ENCODE results near the gene CD72.
"Not testable (repeated sequence)": the region's sequence is repeated elsewhere in the genome, so short reads cannot be mapped to it uniquely, and the experiment has no call there.

Gene CD72

DNA sequence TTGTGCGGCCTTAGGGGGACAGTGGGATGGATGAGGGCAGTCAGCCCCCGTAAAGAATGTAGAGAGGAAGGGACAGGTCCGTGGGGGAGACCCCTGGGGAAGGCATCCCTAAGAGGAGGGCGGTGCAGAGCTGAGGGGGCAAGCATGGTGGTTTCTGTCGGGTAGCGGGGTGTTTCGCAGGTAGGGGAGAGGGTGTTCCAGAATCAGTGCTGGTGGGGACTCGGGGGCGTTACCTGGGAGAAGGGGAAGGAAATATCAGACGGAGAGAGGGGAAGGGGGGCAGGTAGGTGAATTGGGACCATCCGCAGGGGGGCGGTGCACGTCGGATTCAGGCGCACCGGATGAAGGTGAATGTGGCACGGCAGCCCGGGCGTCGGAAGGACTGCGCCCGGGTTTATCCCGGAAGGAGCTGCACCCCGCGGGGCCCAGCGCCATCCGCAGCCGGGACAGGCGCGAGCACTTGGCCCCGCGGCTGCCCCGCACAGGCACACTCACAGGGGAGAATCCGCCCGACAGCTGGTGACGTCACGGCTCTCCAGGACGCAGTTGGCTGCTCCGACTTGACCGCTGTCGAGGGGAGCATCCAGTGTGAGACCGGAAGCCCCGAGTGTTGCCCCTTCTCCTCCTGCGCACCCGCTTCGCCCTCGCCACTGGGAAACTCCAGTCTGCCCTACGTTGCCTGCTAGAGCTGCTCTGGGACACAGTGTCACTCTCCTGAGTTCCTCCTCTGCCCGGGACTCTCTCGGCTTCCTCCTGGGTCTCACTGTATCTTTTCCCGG, 1.3 kb downstream of the CD72 start:
- DNase-seq (ENCODE audit: low spot score), result peak; percentile 75

DNA sequence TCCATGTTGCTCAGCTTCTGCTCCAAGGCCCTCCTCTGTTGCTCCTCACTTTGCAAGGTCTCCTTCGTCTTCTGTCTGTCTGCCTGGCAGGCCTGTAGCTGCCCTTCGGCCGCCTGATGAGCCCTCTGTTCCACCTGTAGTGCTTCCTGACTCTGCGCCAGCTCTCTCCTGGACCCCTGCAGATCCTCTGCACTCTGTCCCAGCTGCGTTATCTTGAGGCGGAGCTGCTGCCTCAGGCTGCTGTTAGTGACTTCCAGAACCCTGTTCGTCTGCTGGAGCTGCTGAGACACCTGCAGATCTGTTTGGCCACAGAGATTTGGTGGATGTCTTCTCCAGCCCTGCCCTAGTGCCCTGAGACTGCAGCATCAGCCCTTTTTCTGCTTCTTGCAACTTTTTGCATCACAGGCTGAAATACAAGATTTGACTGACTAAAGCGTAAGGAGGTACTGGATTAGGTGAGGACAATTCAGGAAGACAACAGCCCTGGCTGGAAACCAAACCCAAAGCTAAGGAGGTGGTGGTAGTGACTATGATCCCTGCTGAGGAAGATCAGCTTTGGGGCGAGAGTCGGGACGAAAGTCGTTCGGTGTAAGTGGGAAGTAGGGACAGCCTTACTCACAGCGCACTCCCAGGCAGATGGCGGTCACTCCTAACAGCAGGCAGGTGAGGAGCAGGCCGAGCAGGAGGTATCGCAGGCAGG, 2.1 kb downstream of the CD72 start:
- no peak for DNase-seq (ENCODE audit: low spot score)

DNA sequence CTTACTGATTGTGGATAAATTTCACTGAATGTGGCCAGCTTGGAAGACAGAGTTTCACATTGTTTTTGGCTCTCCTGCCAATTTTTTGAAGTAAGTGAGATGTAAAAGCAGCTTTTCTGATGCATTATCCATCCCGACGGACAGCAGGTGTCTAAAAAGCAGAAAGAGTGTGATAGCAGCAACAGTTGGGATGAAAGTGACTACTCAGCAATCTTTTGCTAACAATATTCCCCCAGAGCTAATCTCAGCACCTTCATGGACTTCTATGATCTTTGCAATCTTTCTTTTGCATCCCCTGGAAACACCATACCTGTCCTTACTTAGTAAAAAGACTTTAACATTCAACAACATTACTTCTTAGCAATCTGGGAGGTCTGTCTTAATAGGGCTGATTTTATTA, 5.4 kb downstream of the CD72 start:
- no peak for DNase-seq (ENCODE audit: low spot score)

DNA sequence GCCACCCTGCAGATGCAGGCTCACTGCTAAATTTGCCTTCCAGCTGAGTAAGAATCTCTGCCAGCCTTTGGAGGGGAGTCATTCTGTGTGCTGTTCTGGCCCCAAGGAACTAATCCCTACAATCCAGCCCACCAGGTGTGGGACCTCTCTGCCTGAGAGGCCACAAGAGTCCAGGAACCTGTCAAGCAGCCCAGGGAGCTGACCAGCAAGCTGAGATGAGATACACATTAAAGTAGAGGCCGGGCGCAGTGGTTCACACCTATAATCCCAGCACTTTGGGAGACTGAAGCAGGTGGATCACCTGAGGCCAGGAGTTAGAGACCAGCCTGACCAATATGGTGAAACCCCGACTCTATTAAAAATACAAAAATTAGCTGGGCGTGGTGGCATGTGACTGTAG, 6.1 kb downstream of the CD72 start:
- not testable (repeated sequence) for DNase-seq (ENCODE audit: low spot score)

DNA sequence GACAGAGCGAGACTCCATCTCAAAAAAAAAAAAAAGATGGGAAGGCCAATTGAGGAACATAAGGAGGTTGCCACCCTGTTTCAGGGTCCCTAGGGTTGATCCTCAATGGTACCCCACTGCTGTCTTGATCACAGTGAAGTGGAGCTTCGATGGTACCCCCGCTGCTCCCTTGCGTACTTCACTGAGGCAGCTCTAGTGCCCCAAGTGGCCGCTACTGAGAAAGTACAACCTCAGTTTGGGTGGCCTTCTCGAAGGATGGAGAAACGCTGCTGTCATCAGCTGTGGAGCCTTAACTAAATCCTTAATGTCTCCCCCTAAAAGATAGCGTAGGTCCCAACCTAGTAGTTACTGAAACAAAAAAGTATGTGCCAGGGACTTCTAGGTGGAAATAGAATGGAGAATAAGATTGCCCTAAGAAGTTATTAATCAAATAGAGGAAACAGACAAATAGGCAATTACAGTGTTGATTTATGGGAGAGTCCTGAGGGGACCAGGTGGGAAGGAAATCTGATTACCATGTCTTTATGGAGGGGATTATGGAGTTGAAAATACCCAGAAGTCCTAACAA, 6.9 kb downstream of the CD72 start:
- peak; percentile 68 for DNase-seq (ENCODE audit: low spot score)

DNA sequence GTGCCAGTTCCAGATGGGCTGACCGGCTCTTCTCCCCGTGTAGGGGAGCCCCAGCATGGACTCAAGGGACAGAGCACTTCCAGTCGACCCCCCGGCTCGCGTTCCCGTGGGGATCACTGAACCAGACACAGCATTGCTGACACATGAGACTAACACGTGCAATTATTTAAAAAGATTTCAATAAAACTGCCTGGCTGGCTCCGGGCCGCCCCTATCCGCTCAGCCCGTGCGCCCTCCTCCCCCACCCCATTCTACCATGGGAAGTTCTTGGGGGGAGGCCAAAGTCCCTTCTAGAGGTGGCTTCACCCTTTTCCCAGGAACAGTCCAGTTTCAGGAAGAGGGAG, 8.4 kb downstream of the CD72 start:
- no peak for DNase-seq (ENCODE audit: low spot score)

DNA sequence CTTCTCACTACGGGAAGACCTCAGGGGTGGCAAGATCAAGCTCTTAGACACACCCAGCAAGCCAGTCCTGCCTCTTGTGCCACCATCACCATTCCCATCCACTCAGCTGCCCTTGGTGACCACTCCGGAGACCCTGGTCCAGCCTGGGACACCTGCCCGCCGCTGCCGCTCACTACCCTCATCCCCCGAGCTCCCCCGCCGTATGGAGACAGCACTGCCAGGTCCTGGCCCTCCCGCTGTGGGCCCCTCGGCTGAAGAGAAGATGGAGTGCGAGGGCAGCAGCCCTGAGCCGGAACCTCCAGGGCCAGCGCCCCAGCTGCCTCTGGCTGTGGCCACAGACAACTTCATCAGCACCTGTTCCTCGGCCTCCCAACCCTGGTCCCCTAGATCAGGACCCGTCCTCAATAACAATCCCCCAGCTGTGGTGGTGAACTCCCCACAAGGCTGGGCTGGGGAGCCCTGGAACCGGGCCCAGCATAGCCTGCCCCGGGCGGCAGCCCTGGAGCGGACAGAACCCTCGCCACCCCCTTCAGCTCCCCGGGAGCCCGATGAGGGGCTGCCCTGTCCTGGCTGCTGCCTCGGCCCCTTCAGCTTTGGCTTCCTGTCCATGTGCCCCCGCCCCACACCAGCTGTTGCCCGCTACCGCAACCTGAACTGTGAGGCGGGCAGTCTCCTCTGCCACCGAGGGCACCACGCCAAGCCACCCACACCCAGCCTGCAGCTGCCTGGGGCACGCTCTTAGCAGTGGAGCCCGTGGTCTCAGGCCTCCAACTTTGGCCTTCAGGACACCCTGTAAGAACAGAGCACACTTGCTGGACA, 9.0 kb downstream of the CD72 start:
- DNase-seq (ENCODE audit: low spot score), result no peak

DNA sequence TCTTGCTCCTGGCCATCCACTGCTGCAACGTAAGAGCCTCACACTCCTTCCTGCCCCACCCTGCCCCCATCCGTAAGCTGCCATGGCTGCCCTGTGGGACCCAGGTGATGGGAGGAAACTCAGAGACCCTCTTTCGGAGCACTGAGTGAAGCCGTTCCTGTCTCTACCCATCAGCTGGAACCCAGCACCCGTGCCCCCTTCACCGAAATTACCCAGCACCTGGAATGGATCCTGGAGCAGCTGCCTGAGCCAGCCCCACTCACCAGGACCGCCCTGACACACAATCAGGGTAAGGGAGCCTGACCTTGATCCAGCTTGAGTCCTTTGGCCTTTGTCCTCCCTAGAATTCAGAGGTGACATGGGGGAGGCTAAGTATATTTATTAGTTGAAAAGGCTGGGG, 10.0 kb downstream of the CD72 start:
- no peak for DNase-seq (ENCODE audit: low spot score)

DNA sequence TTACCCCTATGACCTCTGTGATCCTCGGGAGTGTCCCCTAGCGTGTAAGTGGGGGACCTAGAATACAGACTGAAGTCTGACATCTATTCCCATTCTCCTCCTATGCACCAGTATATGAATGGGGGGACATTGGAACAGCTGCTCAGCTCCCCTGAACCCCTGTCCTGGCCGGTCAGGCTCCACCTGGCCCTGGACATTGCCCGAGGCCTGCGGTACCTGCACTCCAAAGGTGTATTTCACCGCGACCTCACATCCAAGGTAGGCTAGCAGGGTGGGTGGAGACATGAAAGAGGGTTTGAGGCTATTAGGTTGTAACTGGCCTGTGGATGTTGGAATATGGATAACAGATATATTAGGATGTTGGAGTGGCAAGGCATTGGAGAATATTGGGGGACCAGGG, 11.5 kb downstream of the CD72 start:
- no peak for DNase-seq (ENCODE audit: low spot score)

DNA sequence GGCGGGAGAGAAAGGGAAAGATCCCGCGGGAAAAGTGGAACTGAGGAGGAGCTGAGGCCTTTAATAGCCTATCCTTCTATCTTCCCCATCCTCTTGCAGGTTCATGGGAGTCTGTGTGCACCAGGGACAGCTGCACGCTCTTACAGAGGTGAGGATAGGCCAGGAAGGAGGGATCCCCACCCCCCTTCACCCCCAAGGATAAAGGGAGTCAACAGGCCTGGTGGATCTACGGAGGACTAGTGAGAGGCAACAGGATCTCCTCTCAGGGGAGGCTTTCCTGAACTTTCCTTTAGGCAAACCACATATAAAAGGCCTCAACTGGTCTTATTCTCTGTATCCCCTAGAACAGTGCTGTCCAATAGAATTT, 12.1 kb downstream of the CD72 start:
- DNase-seq (ENCODE audit: low spot score), result no peak

DNA sequence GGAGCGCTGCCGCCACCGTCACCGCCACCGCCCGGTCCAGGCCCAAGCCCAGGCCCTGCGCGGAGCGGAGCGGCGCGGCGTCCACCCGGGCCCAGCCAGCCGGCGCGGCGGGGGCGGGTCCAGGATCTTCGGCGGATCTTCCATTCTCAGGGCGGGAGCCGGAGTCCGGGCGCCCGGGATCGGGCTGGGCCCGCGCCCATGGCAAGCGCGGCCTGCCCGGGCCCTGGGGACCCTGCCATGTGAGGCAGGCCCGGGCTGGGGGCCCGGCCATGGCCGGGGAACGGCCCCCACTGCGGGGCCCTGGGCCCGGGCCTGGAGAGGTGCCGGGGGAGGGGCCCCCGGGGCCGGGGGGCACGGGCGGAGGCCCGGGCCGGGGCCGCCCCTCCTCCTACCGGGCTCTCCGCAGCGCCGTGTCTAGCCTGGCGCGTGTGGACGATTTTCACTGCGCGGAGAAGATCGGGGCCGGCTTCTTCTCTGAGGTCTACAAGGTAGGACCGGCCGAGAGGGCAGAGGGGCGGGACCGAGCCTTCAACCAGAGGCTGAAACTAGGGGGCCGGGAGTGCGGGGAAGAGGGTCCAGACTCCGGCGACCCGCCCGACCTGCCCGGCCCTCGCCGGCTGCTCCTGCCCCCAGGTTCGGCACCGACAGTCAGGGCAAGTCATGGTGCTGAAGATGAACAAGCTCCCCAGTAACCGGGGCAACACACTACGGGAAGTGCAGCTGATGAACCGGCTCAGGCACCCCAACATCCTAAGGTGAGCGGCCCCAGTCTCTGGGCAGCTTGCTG, 12.7 kb downstream of the CD72 start:
- peak; percentile 47 for DNase-seq (ENCODE audit: low spot score)

DNA sequence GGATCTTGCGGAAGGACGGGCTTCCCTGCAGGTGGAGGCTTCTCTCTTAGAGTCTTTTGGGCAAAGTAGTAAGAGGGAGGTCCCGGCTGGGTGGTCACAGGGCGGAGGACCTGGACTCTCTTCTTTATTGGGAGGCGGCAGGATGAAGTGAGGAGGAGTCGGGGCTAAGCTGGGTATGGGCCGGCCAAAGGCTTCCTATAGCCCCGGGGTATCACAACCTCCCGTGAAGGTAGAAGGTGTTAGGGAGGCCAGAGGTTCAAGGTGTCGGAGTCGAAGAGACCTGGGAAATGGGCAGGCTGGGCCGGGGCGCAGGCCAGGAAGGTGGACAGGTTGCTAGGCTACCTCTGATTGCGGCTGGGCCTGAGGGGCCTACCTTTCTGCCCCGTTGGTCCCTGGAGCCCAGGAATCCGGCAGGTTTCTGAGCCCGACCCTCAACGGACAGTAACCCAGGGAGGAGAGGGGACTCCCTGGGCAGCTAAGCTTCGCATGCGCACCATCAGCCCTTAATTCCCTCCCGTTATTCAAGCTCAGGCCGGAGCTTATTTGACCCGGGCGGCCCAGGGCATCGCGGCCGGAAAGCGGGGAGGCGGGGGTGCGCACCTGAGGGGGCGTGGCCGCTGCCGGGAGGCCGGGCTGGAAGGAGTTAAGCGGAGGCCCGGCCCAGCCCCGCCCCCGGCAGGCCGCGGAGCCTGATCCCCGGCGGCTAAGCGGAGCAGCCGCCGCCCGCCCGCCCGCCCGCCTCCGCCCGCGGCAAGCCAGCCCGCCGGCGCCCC, 13.4 kb downstream of the CD72 start, which contains the start of gene TESK1:
Gene TESK1, plus strand, starts transcription at position 685 of the 773 bp plus-strand sequence. CDS start 358 bp downstream, outside the sequence.
- DNase-seq (ENCODE audit: low spot score), result peak; percentile 88

DNA sequence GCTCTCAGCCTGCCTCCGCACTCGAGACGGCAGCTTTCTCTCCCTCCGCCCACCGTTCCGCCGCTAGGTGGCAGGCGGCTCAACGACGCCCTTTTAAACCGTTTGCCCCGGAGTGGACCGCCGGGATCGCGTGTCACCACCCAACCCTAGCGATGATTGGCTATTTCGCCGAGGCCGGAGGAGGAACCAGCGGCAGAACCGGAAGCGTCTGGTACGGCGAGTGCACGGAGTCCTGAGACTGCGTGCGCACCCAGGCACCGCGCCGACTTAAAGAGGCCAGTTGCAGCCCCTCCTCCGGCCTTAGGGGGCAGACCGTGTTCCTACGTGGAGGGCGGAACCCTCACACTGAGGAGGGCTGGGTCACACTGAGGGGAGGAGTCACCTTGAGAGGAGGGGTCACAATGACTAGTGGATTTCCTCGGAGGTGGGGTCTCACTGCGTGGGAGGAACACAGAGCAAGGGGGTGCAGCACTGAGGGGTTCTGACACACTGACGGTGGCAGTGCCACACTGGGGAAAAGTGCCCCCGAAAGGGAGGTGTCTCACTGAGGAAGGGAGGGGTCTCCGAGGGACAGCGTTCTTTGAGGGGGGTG, 14.1 kb downstream of the CD72 start:
- DNase-seq (ENCODE audit: low spot score), result peak; percentile 99

DNA sequence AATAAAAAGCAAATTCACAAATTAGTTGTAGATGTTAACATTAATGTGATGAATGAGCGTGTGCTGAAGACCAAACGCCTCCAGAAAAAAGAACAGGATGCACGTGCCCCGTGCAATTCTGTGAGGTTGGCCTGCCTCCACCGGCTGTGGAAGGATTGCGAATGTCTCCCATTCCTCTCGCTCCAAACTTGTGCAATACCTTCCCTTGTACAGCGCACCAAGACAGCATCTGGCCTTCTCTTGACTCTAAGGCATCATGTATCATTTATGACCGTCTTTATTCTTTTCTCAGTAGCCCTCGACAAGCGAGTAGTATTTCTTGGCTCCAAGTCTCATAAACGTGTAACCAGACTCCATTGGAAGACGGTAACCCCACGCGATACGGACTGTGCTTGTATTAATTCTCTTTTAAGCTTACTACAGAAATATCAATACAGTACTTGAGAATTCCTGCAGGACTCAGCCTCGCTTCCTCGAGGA, 14.7 kb downstream of the CD72 start:
- DNase-seq (ENCODE audit: low spot score), result peak; percentile 74

DNA sequence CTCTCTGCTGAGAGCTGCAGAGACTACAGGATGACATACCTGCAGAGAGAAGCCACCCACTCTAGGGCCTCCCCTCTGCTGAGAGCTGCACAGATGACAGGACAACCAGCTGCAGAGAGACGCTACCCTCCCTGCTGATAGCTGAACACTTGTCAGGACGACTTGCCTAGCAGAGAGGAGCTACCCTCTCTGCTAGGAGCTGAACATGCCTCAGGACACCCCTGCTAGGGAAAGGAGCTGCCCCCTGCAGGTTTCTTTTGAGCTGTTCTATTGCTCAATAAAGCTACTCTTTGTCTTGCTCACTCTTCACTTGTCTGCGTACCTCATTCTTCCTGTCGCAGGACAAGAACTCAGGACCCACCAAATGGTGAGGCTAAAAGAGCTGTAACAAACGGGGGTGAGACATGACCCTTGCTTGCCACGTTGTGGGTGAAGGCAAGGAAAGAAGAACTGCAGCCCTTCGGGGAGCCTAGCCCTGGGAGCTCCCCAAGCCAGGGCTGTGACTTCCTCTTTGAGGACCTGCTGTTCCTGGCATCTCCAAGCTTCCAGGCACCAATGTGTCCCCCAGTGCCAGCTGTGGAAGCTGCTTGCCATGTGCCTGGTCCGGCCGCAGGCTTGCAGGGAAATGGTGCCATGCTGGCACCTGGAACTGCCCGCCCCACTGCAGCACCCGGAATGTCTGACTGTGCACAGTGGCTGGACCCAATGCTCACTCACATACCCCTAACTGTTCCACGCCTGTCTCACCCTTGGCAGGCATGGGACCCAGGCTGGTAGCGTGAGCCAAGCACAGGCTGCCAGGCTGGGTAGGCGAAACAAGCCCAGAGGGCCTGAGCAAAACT, 18.2 kb downstream of the CD72 start:
- no peak for DNase-seq (ENCODE audit: low spot score)

DNA sequence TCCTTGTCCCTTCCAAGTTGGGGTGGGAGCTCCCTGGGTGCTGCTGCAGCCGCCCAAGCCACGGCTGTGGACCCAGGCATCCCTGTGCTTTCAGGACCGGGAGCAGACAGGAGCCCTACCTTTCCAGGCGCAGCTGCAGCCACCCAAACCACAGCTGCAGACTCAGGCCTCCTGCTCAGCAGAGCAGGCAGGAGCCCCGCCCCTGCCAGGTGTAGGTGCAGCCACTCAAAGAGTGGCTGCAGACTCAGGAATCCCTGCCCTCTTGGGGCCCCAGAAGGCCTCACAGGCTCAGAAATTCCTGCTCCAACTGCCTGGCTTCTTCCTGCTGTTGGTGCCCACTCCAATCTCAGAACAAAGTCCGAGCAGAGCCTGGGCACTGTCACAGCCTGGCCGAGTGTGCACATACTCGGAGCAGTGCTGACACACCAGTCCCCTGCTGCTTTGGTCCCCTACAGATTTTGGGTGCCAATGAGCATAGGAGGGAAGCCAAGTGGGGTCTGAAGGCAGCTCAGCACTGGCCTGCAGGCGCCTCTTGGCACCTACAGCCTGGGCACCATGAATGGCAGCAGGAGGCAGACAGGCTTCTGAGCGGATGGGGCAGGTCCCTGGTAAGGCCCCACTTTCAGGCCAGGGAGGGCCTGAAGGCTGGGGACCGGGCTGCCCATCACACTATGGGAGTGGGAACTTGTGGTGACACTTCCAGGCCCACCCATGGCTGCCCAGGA, 19.2 kb downstream of the CD72 start:
- DNase-seq (ENCODE audit: low spot score), result no peak

DNA sequence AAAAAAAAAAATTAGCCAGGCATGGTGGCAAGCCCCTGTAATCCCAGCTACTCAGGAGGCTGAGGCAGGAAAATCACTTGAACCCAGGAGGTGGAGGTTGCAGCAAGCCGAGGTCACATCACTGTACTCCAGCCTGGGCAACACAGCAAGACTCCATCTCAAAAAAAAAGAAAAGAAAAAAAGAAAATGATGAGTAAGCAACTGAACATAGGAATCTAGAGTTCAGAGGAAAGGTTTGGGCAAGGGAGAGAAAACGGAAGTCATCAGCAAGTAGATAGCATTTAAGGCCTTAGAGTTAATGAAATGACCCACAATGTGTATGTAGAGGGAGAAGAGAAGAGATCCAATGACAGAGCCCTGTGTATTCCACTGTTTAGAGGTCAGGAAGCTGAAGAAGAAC, 21.3 kb downstream of the CD72 start:
- not testable (repeated sequence) for DNase-seq (ENCODE audit: low spot score)

DNA sequence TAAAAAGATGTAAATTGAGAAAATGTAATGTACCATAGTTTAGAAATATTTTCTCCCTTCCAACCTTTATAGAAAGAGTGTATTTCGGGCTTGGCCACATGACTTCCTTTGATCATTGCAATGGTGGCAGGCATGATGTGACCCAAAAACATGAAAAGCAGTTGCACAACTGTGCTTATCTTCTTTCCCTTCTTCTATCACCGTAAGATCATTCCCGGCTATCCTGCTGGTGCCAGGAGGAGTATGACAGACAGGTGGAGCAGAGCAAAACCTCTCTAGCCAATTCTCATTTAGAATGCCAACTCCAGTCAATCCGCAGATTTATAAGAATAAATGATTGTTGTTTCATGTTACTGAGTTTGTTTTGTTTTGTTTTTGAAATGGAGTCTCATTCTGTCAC, 23.7 kb downstream of the CD72 start:
- no peak for DNase-seq (ENCODE audit: low spot score)

DNA sequence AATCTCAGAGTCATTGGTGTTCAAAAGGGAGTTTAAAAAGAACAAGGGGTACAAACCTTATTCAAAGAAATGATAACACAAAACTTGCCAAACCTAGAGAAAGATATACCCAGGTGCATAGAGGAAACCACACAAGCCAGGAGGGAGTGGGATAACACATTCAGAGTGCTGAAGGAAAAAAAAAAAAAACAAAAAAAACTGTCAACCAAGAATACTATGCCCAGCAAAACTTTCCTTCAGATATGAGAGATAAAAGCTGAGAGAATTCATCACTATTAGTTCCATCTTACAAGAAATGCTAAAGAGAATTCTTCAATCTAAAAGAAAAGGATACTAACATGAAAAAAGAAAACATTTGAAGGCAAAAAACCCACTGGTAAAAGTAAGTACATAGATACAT, 24.6 kb downstream of the CD72 start:
- no peak for DNase-seq (ENCODE audit: low spot score)

Data from AG08396 (cell line).